GM19324 (cell line): Measurements from ENCODE around the gene SLC19A1.
"Not testable (repeated sequence)": the region's sequence is repeated elsewhere in the genome, so short reads cannot be mapped to it uniquely, and the experiment has no call there.

ENCODE experiments used
- ATAC-seq: cut with Tn5 transposase; IDR thresholded peaks from one replicate; pipeline ENCODE4 v1.9.1; 2021; ENCODE audit warnings: mild to moderate bottlenecking, moderate library complexity; ENCODE audit not compliant: unreplicated experiment, low FRiP score

SLC19A1 gene

DNA sequence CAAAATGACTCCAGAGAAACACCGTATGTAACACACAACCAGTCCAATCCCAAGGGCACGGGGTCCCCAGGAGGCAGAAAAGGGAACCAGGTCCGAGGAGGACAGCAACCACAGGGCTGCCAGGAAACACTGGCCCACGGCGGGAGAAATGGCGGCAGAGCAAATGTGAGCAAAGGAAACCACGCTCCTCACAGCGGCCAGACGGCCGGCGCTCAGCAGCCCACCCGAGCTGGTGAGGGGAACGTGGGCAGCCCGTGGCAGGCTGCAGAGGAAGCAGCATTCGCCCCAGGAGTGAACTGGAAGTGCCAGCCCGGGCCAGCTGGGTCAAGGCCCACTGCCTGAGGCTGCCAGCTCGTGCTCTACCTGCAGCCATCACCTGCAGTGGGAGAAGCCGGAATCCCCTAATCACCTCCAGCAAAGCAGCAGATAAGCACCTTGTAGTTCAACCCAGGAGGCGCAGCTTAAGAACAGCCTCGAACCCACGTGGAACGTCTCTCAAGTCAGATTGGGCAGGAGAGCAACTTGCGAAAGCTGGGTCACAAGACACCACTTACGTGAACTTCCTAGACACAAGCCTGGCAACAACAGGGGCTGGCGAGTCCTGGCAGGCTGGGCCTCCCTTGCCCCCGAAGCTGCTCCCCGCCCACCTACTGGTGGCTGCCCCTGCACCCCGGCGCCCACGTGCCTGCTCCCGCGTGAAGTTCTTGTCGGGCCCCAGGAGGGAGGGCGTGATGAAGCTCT, 6.7 kb downstream of the SLC19A1 start:
- ATAC-seq, result no peak

DNA sequence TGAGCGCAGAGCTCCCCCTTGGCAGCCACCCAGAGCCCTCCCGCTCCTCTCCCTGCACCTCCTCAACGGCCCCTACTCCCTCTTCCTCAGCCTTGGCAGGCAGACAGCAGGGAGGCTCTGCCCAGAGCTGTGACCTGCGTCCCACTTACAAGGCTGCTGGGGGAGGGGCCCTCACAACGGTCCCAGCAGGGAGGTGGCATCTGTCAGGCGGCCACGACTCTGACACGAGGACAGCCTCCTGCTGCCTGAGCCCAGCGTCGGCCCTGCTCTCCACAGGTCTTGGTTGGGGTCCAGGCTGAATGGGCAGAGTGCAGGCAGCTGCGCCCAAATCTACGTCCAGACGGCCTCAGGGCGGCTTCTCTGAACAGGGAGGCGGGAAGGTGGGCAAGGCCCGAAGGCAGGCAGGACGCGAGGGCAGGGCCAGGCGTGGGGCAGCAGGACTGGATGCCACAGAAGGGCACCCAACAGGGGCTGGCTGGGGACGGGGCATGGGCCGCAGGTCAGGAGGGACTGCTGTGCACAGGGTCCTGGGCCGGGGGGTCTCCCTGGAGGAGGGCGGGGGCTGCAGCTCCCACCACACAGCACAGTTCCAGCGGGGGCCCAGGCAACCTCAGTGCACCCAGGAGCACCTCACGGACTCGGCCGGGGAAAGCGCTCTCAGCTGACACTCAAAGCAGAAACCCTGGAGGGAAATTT, 7.5 kb downstream of the SLC19A1 start:
- ATAC-seq, result no peak

DNA sequence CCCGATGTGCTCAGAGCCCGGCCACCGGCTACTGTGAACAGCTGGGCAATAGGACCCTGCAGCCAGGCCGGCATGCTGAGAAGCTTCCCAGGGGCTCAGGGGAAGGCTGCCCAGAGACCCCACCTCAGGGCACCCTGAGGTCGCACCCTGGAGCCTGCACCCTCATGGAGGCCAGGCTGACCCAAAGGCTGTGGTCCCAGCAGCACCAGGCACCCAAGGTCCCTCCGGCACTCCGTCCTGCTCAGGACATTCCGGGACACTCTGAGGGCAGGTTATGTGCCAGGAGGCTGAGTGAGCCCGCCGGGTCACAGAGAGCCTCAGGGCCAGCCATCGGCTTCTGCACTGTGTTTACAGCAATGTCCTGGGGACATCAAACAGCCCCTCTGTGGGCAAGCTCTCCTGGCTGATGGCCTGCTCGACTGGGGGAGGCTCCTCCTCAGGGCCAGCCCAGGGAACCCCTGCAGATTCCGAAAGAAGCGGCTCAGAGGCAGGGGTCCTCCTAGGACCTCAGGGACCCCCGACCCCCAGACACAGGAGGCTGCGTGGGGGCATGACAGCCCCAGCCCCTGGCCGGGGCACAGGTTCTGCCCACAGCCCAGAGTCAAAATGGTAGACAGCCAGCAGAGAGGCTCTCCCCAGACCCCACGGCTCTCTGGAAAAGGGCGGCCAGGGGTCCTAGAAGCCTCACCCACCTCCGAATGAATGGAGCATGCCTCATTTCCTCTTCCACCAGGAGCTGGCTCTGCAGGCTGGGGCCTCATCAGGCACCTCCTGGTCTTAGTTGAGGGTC, 8.2 kb downstream of the SLC19A1 start:
- no peak for ATAC-seq

DNA sequence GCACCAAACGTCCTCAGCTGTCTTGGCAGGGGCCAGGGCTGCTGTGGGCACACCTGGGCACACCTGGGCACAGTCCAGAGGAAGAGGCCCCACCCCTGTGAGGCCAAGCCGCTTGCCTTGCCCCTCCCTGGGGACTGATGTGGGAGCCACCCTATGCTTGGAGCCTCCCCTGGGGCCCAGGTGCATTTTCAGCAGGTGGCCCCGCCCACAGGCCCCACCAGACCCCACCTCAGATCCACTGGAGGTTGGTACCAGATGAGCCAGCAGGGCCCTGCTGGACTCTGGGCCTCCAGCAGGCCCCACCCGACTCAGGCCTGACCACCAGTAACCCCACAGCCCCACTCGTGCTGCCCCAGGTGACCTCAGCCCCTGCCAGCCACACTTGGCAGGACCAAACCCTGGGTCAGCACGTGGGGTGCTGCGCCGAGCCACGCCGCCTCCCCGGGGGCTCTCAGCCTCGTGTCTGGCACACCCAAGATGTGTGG, 8.8 kb downstream of the SLC19A1 start:
- no peak for ATAC-seq

DNA sequence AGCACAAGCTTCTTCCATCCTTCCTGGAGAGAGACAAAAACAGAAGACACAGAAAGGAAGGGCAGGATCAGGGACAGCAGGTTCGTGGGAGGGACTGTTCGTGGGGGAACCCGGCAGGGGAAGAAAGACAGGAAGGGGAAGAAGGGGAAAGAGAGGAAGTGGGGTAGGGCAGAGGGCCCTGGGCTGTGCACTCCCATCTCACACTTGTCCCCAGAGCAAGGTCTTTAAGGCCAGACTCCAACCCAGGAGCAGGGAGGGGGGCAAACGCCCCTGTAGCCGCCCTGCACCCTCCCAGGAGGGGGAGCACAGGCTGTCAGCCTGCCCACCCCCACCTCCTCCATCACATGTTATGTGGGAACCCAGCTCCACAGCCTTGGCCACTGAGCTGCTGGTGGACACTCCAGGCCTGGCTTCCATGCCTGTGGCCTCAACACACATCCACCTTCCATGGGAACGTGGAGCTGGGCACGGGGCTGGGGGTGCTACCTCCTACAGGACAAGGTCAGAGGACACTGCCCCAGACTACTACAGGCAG, 9.3 kb downstream of the SLC19A1 start:
- no peak for ATAC-seq

DNA sequence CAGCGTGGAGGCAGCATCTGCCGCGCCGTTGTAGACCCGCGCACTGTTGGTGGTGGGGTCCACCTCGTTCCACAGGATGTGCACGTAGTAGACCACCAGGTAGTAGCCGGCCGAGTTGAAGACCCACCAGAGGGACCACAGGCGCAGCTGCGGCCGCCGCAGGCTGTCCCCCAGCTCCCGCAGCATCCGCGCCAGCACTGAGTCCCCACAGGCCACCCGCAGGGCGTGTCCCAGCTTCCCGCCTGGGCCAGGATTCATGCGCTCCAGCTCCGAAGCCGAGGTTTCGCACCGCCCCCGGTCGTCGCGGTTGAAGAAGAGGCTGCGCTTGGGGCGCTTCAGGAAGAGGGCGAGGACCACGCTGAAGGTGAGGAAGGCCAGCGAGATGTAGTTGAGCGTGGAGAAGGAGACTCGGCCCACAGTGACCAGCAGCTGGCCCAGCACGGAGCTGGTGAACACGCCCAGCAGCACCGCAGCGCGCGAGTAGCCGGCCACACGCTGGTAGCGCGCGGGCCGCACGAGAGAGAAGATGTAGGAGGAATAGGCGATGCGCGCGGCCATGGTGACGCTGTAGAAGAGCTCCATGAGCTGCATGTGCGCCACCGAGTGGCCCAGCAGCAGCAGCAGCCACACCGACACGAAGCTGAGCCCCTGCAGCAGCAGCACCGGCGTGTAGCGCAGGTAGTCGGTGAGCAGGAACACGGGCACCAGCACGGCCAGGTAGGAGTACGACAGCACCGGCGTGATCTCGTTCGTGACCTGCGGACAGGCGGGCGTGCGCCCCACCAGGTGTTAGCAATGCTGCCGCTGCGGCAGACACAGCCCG, 10.6 kb downstream of the SLC19A1 start:
- no peak for ATAC-seq

DNA sequence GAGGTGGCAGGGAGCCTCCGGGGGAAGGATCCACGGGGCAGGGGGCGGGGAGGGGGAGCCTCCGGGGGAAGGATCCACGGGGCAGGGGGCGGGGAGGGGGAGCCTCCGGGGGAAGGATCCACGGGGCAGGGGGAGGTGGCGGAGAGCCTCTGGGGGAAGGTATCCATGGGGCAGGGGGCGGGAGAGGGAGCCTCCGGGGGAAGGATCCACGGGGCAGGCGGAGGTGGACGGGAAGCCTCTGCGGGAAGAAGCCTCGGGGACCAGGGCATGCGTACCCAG, 11.2 kb downstream of the SLC19A1 start:
- ATAC-seq, result not testable (repeated sequence)

DNA sequence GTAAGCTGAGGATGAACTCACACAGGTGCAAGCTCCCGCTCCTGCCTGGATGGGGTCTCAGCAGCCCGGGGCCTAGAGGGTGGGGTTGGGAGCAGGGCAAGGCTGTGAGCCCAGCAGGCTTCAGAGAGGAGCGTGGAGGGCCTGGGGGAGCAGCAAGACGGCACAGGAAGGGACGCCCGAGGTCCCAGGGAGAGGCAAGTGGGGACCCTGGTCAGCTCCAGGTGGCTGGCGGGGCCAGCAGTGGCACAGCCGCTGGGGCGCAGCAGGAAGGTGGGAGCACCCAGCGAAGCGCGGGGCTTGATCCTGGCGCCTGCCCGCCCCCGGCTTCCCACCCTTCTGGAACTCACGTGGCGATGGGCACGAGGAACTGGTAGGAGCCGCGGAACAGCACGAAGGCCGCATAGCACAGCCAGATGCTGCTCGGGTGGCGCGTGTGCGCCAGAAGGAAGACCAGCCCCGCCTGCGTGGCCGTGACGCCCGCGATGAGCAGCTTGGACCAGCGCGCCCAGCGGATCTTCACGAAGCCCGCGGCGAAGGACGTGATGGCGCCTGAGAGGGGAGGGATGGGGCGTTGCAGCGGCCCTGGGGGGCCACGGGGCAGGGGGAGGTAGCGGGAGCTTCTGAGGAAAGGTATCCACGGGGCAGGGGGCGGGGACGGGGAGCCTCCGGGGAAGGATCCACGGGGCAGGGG, 11.7 kb downstream of the SLC19A1 start:
- ATAC-seq, result no peak

DNA sequence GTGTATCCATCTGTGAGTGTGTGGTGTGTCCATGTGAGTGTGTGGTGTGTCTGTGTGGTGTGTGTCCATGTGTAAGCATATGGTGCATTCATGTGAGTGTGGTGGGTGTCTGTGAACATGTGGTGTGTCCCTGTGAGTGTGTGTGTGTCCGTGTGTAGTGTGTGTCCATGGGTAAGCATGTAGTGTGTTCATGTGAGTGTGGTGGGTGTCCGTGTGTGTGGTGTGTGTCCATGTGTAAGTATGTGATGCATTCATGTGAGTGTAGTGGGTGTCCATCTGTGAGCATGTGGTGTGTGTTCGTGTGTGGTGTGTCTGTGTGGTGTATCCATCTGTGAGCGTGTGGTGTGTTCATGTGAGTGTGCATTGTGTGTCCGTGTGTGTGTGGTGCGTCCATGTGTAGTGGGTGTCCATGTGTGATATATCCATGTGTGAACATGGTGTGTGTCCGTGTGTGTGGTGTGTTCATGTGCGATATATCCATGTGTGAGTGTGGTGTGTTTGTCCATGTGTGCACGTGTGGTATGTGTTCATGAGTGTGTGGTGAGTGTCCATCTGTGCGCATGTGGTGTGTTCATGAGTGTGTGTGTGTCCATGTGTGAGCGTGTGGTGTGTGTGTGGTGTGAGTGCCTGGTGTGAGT, 12.3 kb downstream of the SLC19A1 start:
- ATAC-seq, result no peak

DNA sequence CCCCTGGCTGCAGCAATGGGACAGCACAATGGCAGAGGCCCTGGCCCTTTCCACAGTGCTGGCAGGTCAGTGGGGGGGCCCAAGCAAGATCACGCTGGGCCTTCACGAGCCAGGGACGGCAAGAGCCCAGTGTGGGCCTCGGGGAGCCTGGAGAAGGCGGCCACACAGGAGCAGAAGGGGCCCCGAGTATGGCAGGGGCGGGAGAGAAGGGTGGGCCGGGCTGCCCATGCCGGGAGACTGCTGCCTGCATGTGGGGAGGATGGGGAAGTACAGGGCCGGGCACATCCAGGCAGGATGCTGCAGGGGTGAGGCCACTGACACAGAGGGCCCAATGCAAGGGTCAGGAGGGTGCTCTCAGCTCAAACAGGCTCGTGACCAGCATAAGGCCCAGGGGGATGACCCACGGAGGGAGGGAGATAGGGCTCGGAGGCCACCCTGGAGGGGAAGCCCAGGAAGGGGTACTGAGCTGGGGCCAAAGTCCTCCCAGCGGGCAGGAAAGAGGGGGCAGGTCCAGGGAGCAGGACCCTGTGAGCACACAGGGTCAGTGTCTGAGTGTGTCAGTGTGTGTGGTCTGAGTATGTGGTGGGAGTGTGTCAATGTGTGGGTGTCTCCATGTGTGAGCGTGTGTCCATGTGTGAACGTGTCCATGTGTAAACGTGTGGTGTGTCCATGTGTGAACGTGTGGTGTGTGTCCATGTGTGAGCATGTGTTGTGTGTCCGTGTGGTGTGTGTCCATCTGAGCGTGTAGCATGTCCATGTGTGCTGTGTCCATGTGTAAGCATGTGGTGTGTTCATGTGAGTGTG, 13.1 kb downstream of the SLC19A1 start:
- ATAC-seq, result no peak

DNA sequence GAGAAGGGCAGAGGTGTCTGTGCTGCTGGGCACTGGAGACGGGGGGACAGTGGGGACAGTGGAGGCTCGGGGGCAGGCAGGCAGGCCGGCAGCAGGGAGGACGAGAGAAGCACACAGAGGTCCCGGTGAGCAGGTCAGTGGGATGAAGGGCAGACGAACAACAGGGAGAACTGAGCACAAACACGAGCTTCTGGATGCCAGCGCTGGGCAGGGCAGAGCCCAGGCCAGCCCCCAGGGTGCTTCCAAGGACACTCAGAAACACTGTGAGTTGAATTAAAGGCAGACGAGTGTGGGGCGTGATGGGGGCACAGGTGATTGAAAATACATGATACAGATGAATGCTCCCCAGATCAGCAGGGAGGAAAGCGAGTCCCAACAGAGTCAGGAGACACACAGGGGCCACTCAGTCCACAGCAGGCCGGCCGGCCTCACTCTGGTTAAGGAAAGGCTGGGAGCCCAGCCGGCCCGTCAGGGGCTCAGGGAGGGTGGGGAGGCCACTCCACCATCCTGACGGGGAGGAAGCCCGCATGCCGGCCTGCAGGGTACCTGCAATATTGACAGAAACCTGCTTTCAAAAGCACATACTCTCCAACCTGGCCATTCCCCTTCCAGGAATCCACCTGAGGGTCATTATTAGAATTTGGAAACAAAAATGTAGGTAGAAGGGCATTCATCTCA, 14.1 kb downstream of the SLC19A1 start:
- ATAC-seq, result no peak

DNA sequence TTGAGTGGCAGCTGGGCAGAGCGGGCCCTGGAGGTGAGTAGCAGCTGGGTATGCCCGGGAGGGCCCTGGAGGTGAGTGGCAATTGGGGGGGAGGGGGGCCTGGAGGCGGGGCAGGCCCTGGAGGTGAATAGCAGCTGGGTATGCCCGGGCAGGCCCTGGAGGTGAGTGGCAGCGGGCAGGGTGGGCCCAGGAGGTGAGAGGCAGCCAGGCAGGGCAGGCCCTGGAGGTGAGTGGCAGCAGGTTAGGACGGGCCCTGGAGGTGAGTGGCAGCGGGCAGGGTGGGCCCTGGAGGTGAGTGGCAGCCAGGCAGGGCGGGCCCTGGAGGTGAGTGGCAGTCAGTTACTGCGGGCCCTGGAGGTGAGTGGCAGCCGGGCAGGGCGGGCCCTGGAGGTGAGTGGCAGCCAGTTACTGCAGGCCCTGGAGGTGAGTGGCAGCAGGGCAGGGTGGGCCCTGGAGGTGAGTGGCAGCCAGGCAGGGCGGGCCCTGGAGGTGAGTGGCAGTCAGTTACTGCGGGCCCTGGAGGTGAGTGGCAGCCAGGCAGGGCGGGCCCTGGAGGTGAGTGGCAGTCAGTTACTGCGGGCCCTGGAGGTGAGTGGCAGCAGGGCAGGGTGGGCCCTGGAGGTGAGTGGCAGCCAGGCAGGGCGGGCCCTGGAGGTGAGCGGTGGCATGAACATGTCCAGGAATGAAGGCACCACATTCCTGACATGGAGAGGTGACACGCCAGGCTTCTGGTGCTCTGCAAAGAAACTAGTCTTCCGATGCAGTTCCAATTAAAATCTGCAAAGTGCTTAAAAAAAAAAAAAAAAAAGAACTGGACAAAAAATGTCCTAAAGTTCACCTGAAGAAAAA, 14.9 kb downstream of the SLC19A1 start:
- ATAC-seq, result not testable (repeated sequence)

DNA sequence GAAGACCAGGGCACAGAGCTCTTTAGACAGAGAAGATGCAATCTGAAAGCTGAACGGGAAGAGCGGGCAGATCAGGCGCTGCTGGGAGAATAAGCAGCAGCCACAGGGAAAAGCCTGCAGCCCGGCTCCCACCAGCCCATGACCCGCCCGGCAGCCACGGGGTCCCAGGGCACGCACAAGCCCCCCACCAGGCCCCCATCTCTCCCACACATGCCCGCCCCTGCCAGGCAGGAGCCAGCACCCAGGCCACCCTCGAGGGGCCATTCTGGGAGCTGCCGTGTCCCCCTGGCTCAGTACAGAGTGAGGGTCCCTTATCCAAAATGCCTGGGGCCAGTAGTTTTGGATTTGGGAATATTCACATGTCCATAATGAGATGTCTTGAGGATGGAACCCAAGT, 16.3 kb downstream of the SLC19A1 start:
- ATAC-seq, result no peak

DNA sequence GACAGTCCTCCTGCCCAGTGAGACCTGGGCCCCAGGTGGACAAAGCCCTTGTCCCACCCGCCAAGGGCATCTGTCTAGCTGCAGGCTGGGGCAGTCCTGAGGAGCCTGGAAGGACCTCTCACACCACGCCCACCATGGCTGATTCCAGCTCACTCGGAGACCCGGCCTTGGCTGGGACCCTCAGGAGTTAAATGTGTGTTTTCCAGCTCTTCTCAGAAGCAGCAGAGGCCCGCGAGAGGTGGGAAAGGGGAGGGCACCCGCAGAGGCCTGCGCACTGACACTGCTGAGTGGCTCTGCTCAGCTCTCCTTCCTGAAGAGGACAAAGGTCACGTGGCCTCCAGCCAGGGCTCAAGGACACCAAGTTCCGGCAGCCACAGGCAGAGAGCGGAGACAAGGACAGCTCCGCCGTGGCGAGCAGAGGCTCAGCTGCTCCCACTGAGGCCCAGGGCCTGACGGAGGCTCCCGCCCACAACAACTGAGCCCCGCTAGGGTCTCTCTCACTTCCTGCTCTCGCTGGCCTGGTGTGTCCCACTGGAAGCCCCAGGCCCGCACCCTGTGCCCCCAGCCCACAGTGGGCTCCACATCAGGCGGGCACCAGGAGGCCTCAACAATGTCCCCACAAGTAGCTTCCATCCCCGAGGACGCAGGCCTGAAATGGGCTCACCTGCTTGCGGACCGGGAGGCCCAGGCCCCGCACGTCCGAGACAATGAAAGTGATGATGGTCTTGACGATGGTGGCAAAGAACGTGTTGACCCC, 16.9 kb downstream of the SLC19A1 start:
- no peak for ATAC-seq

DNA sequence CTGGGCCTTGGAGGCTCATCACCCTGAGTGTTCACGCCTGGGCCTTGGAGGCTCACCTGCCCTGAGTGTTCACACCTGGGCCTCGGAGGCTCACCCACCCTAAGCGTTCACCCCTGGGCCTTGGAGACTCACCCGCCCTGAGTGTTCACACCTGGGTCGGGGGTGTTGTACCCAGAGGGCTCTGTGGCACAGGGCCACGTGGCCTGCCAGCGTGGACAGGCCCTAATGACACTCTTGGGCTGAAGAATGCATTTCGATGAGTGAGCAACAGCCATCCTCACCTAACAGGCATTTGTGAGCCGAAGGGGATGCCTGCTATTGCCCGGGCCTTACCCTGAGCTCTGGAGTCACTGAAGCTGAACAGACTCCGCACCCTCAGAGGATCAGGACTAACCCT, 17.5 kb downstream of the SLC19A1 start:
- no peak for ATAC-seq

DNA sequence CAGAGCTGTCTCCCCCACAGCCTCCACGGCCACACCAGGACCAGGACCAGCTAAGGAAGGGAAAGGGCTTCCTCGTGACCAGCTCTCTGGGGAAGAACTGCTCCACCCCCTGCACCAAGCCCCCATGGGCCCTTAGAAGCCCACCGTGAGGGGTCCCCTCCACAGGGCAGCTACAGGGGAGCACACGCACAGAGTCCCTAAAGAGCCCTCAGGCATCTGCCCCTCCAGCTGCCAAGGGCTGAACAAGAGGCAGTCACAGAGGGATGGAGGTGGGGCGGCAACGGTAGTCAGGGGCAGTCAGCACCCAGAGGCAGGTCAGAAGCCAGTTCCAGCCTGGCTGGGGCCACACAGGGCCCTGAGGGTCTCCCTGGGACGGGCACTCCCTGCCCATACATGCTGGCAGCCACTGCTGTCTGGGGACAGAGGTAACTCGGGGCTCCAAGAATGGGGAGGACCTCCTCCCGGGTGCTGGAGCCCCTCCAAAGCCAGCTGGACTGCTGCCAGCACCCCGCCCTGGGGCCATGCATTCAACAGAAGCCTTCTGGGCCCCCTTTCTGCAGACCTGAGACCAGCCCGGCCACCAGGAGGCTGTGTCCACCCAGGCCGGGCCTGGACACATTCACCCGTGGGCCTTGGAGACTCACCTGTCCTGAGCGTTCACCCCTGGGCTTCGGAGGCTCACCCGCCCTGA, 18.7 kb downstream of the SLC19A1 start:
- no peak for ATAC-seq
